Activated naive CD4-positive, alpha-beta T cell treated with anti-CD3 and anti-CD28 coated beads for 36 hours (primary cell): ENCODE results near the gene SASH1. TPM values are rescaled to one million over a fixed set of nuclear protein-coding genes. Genes with fewer than 3 reads are reported as not detected.

Experiments used
- CTCF ChIA-PET: fragments of 350-600 bp; sonication (Branson Sonifier 250); formaldehyde crosslinking; loops from one replicate; lab custom pipeline; 2021; ENCODE audit warnings: antibody characterized with exemption; lab: Charles Lee
- DNase-seq: peaks from one replicate; pipeline ENCODE4 v3.0.0-alpha.2; 2020
- H3K27ac Mint-ChIP-seq: one replicate; pipeline ENCODE4 v1.8.0; 2021; ENCODE audit warnings: mild to moderate bottlenecking, mixed read lengths
- H3K27me3 Mint-ChIP-seq: one replicate; pipeline ENCODE4 v1.8.0; 2021; ENCODE audit warnings: low read depth, mixed read lengths
- H3K36me3 Mint-ChIP-seq: one replicate; pipeline ENCODE4 v1.8.0; 2021; ENCODE audit warnings: low read depth, mixed read lengths
- H3K4me1 Mint-ChIP-seq: one replicate; pipeline ENCODE4 v1.8.0; 2021; ENCODE audit warnings: low read depth, mixed read lengths
- H3K4me3 Mint-ChIP-seq: one replicate; pipeline ENCODE4 v1.8.0; 2021; ENCODE audit warnings: mild to moderate bottlenecking, moderate library complexity, mixed read lengths
- H3K9me3 Mint-ChIP-seq: one replicate; pipeline ENCODE4 v1.8.0; 2021; ENCODE audit warnings: mixed read lengths
- intact Hi-C: fragments of 100-400 bp; cut with micrococcal nuclease; formaldehyde crosslinking; loops from one replicate; pipeline ENCODE4 v1.15.1; 2023
- total RNA-seq, 2 experiments: library from RNA; stranded (reverse); gene quantifications; one replicate each; pipeline ENCODE4 v1.2.3, GENCODE V29; 2021

Gene SASH1
- total RNA-seq, 2 experiments from 2014 or later, result not detected

DNA sequence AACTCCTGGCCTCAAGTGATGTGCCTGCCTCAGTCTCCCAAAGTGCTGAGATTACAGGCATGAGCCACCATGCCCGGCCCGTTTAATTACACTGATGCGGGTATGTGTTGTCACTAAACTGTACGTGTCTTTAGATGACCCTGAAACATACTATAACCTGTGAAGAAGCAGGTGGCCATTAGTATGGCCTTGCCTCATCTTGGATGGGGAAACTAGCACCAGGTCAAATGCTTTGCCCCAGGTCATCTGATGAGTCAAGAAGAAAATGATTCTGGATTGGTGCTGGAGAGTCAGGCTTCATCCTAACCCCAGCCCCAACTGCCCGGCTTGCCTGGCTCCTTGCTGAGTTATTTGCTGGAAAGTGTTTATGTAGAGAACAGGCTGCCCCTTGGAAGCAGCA, 2.9 kb upstream of the SASH1 start:
- DNase-seq, result no peak
- H3K9me3 Mint-ChIP-seq, result no peaks in the 10 kb centered on the region
- H3K27ac Mint-ChIP-seq, result no peak overlapping the region
- no peak overlapping the region for H3K4me3 Mint-ChIP-seq
- peaks cover 29% of the 10 kb centered on the region for H3K27me3 Mint-ChIP-seq
- CTCF ChIA-PET, result no interaction called here
- H3K4me1 Mint-ChIP-seq, result peaks cover 12% of the 10 kb centered on the region
- intact Hi-C loops, result loop anchor here (5.0 kb wide), 1 partner anchor 137 kb away; no protein-coding TSS in a partner anchor
- H3K36me3 Mint-ChIP-seq, result no peaks in the 10 kb centered on the region

DNA sequence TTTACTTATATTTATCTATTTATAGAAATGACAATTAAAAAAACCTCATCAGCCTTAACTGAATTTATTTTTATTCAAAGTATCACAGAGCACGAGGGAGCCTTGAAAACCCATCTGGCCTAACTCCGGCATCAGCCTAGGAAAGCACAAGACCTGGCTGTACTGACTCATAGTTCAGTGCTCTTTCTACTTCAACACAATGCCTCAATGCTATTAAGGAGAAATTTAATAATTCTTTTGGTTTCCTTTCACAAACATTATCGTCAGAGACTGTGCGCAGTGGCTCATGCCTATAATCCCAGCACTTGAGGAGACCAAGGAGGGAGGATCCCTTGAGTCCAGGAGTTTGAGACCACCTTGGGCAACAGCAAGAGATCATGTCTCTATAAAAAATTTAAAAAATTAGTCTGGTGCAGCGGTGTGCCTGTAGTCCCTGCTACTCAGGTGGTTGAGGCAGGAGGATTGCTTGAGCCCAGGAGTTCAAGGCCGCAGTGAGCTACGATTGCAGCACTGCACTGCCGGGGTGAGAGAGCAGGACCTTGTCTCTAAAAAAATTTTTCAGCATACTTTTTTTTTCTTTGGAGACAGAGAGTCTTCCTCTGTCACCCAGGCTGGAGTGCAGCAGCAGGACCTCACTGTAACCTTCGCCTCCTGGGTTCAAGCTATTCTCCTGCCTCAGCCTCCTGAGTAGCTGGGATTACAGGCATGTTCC, 1.9 kb upstream of the SASH1 start:
- DNase-seq, result no peak
- Mint-ChIP-seq H3K4me3 (no peak overlapping the region), H3K9me3 (no peaks in the 10 kb centered on the region), H3K27me3 (peaks cover 37% of the 10 kb centered on the region), H3K27ac (no peak overlapping the region), H3K36me3 (no peaks in the 10 kb centered on the region), H3K4me1 (peaks cover 12% of the 10 kb centered on the region)
- intact Hi-C loops, result loop anchor here (5.0 kb wide), 1 partner anchor 138 kb away; no protein-coding TSS in a partner anchor
- CTCF ChIA-PET, result no interaction called here

DNA sequence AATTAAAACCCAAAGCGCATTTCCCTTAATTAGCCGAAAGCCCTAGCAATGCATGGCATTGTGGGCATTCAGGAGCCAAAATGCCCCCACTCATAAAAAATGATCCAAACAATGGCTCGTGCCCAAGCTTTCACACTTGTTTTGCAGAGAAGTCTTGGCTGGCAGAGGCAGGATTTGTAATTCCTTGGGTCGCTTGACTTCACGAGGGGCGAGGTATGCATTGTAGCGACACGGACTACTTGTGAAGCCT, 613 bp upstream of the SASH1 start:
- Mint-ChIP-seq H3K4me3 (peak overlapping the region; percentile 64), H3K4me1 (peaks cover 12% of the 10 kb centered on the region), H3K9me3 (no peaks in the 10 kb centered on the region), H3K27me3 (peaks cover 47% of the 10 kb centered on the region), H3K27ac (no peak overlapping the region), H3K36me3 (no peaks in the 10 kb centered on the region)
- intact Hi-C loops, result loop anchor here (5.0 kb wide), 1 partner anchor 140 kb away; no protein-coding TSS in a partner anchor
- DNase-seq, result no peak
- CTCF ChIA-PET, result no interaction called here

DNA sequence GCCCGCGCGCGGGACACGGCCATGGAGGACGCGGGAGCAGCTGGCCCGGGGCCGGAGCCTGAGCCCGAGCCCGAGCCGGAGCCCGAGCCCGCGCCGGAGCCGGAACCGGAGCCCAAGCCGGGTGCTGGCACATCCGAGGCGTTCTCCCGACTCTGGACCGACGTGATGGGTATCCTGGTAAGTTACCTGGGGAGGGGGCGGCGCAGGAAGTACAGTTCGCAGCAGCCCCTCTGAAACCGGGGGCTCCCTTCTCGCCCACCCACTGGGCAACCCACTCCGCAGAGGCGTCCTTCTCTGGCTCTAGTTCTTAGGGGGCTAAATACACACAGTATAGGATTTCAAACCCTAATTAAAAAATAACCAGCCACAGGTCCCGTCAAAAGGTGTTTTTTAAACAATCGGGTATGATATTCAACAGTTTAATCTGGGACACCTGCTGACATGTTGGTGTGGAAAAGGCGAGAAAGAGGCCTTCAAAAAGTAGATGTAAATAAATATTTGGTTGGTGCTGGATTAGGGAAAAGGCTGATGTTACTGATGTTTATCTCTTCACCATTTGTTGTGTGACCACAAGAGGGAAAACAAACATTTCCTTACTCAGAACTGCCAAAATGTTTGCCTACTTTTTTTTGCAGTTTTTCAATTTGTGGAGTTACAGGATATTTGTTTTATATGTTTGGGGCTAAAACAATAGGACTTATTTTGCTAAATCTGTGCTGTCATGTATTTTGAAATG, 577 bp downstream of the SASH1 start:
- no peaks in the 10 kb centered on the region for H3K36me3 Mint-ChIP-seq
- H3K4me3 Mint-ChIP-seq, result no peak overlapping the region
- intact Hi-C loops, result loop anchor here (5.0 kb wide), 1 partner anchor 141 kb away; no protein-coding TSS in a partner anchor
- CTCF ChIA-PET, result no interaction called here
- peaks cover 12% of the 10 kb centered on the region for H3K4me1 Mint-ChIP-seq
- no peak overlapping the region for H3K27ac Mint-ChIP-seq
- H3K27me3 Mint-ChIP-seq, result peaks cover 55% of the 10 kb centered on the region
- peak; percentile 5 for DNase-seq
- H3K9me3 Mint-ChIP-seq, result no peaks in the 10 kb centered on the region

DNA sequence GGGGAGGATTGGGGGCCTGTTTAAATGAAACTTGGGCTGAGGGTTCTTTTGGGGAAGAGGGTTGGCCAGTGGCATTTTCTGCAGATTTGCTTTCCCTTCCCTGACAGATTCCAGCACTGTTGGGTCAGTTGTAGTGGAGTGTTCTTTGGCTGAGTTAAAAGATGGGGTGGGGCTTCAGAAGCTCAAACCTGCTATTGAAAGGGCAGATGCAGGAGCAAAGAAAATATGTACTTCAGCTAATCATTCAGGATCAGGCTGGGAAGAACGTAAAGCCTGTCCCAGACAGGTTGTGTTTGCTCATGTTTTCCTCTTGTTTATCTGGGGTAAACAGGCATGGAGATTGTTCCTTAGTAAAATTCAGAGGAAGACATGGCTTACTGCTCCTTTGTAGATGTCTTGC, 2.5 kb downstream of the SASH1 start:
- DNase-seq, result no peak
- H3K36me3 Mint-ChIP-seq, result no peaks in the 10 kb centered on the region
- intact Hi-C loops, result no loop called here
- H3K4me3 Mint-ChIP-seq, result no peak overlapping the region
- H3K4me1 Mint-ChIP-seq, result peaks cover 12% of the 10 kb centered on the region
- no peaks in the 10 kb centered on the region for H3K9me3 Mint-ChIP-seq
- no peak overlapping the region for H3K27ac Mint-ChIP-seq
- CTCF ChIA-PET, result interaction anchor here (1.1 kb wide), 1 partner anchor 11 kb away, joined by 4 read pairs; no protein-coding TSS in a partner anchor
- H3K27me3 Mint-ChIP-seq, result peaks cover 61% of the 10 kb centered on the region

DNA sequence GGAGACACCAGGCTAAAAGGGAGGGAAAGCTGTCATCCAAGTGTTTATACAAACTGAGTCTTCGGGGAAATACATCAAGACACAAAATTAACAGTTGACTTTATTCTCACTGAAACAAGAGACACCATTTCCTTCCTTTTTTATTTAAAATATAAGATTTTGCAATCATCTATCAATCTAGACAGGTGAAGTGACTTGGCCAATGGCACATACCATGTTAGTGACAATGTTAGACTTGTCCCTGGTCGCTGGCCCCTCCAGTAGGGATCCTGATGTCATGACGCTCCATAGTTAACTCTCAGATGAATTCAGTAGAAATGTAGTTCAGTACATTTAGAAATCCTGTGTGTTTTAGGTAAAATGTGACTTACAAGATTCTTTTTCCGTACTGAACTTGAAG, 2.9 kb downstream of the SASH1 start:
- H3K27ac Mint-ChIP-seq, result no peak overlapping the region
- no peak overlapping the region for H3K4me3 Mint-ChIP-seq
- DNase-seq, result no peak
- CTCF ChIA-PET, result interaction anchor here (1.1 kb wide), 1 partner anchor 10 kb away, joined by 4 read pairs; no protein-coding TSS in a partner anchor
- H3K27me3 Mint-ChIP-seq, result peaks cover 61% of the 10 kb centered on the region
- peaks cover 12% of the 10 kb centered on the region for H3K4me1 Mint-ChIP-seq
- intact Hi-C loops, result no loop called here
- no peaks in the 10 kb centered on the region for H3K9me3 Mint-ChIP-seq
- no peaks in the 10 kb centered on the region for H3K36me3 Mint-ChIP-seq

DNA sequence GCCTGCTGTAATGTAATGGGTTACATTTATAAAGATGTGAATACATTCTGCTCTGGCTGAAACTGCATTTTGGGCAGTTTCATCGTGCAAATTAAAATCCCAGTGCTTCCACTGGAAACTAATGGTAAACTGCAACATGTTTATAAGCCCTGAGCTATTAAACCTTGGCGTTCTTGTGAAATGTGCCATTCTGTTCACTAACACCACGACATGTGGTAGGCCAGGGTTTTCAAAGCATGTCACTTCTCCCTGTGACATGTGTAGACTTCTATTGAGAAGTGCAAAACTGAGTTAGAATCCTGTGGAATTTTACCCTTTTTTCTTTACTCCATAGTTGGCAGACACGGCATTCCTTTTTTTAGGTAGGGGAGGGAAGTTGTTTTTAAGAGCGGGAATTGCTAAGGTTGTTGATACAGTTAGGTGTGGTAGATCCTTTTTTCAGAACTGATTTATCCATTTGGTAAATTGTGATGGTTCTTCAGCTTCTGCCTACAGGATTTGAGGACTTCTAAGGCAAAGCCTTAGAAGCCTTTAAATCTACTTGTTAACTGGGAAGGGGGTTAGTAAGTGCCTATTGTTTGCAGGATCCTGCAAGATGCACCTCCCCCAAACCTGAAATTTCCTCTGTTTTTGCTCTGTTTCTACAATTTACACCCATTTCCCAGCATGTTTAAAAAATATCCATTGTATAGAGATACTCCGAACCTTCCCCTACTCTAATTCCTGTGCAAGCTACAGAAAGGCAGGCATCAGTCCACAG, 4.2 kb downstream of the SASH1 start:
- Mint-ChIP-seq H3K27me3 (peaks cover 52% of the 10 kb centered on the region), H3K36me3 (no peaks in the 10 kb centered on the region), H3K4me1 (peaks cover 12% of the 10 kb centered on the region), H3K9me3 (no peaks in the 10 kb centered on the region), H3K4me3 (no peak overlapping the region), H3K27ac (no peak overlapping the region)
- CTCF ChIA-PET, result no interaction called here
- intact Hi-C loops, result no loop called here
- no peak for DNase-seq

DNA sequence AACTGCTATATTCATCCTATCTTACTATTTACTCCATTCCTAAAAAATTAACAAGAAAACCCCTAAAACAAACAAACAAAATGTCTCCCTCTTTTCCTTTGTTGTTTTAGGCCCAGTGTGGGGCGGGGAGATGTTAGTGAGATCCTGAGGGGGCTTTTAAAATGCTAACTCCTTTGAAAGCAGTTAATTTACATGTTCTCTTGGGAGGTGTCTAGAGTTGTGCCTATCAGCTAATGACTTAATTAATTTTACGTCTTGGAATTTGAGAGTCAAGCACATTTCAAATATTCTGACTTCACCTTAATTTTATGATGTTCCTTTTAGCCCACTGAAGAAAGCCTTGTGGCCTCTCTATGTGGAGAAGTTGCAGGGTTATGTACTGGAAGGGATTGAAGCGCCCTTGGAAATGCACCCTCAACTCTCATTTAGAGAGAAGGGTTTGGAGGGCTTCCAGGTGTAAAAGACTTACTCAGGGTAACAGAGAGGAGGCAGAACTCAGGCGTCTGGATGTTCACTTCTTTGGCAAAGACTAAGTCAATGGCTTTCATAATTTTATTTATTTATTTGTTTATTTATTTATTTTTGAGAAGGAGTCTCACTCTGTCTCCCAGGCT, 4.9 kb downstream of the SASH1 start:
- CTCF ChIA-PET, result no interaction called here
- Mint-ChIP-seq H3K9me3 (no peaks in the 10 kb centered on the region), H3K36me3 (no peaks in the 10 kb centered on the region), H3K4me3 (no peak overlapping the region), H3K27me3 (peaks cover 45% of the 10 kb centered on the region), H3K4me1 (peaks cover 5% of the 10 kb centered on the region), H3K27ac (no peak overlapping the region)
- DNase-seq, result no peak
- intact Hi-C loops, result no loop called here

DNA sequence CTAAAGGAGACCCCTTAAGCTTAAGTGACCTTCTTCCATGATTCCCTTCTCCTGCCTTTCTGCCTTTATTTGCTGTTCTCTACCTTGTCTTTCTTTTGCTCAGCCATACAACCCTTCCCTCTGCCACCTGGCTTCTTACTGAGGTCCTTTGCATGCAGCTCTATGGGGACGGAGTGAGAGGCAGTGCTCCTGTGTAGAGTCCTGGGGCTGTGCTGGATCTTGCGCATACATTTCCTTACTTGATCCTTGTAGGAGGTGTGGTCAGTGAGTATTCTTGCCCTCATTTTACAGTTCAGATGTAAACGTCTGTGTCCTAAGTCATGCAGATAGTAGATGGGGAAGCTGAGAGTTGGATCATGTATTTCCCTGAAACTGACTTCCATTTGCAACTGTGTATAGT, 5.7 kb downstream of the SASH1 start:
- intact Hi-C loops, result no loop called here

DNA sequence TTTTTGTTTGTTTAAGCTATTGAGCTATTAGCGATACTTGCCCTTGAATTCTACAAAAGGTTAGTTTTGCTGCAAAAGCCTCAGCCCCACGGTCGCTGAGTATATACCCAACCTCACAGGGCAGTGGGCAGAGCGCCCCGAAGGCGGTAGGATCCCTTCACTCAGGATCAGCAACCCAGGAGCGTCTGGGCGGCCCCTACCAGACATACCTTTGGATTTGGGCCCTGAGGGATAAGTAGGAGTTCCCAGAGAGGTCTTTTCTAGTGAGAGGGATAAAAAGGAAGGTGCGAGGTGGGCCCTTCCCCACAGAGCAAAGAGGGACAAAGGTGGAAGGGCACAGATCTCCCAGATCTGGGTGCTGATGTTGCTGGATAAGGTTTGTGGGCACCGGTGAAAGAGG, 6.1 kb downstream of the SASH1 start:
- no peak overlapping the region for H3K4me3 Mint-ChIP-seq
- intact Hi-C loops, result no loop called here
- no peak for DNase-seq
- no peaks in the 10 kb centered on the region for H3K36me3 Mint-ChIP-seq
- CTCF ChIA-PET, result no interaction called here
- no peaks in the 10 kb centered on the region for H3K9me3 Mint-ChIP-seq
- H3K4me1 Mint-ChIP-seq, result no peaks in the 10 kb centered on the region
- peaks cover 37% of the 10 kb centered on the region for H3K27me3 Mint-ChIP-seq
- H3K27ac Mint-ChIP-seq, result no peak overlapping the region

More for the DNA sequence above, 5.7 kb downstream of the SASH1 start:
- H3K4me3 Mint-ChIP-seq, result no peak overlapping the region
- no peaks in the 10 kb centered on the region for H3K9me3 Mint-ChIP-seq
- no peaks in the 10 kb centered on the region for H3K36me3 Mint-ChIP-seq
- DNase-seq, result no peak
- no peak overlapping the region for H3K27ac Mint-ChIP-seq
- CTCF ChIA-PET, result no interaction called here
- H3K4me1 Mint-ChIP-seq, result peaks cover 2% of the 10 kb centered on the region
- H3K27me3 Mint-ChIP-seq, result peaks cover 41% of the 10 kb centered on the region

DNA sequence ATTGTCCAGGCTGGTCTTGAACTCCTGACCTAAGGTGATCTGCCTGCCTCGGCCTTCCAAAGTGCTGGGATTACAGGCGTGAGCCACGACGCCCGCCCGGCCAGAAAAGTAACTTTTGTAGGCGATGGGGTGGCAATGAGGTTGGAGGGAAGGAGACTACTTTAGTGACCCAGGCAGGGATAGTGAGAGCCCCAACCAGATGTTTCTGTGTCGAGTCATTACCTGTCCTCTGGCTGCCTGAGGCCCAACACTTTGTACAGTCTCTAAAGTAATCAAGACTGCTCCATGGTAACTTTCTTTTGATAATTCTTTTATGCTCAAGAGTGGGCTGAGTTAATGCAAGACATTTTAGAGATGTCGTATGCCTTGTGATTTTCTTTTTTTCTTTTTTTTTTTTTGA, 6.8 kb downstream of the SASH1 start:
- CTCF ChIA-PET, result no interaction called here

DNA sequence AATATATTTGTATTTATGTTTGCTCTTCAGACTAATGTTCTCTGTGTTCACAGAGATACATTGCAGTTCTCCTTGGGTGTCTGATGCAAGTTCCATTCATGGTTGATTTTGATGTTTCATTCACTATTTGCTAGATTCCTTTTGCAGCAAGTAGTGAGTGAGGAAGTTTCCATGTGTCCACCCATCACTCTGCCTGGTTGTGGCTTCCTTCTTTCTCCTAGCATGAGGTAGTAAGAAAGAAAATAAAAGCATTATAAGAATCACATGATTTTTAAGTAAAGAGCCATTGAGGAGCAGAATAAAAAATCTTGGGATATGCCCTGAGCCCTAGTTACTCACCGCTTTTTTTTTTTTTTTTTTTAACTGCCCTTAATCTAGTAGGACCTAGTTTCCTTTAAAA, 8.7 kb downstream of the SASH1 start:
- Mint-ChIP-seq H3K4me3 (no peak overlapping the region), H3K9me3 (no peaks in the 10 kb centered on the region), H3K4me1 (no peaks in the 10 kb centered on the region), H3K27me3 (peaks cover 19% of the 10 kb centered on the region), H3K27ac (no peak overlapping the region), H3K36me3 (no peaks in the 10 kb centered on the region)
- intact Hi-C loops, result no loop called here
- CTCF ChIA-PET, result no interaction called here
- DNase-seq, result no peak

More for the DNA sequence above, 6.8 kb downstream of the SASH1 start:
- intact Hi-C loops, result no loop called here
- DNase-seq, result no peak
- no peaks in the 10 kb centered on the region for H3K9me3 Mint-ChIP-seq
- peaks cover 32% of the 10 kb centered on the region for H3K27me3 Mint-ChIP-seq
- no peak overlapping the region for H3K27ac Mint-ChIP-seq
- H3K4me1 Mint-ChIP-seq, result no peaks in the 10 kb centered on the region
- H3K4me3 Mint-ChIP-seq, result no peak overlapping the region
- no peaks in the 10 kb centered on the region for H3K36me3 Mint-ChIP-seq
